HG02678 (cell line): ENCODE measurements around the gene GLG1.
"Not testable (repeated sequence)": the region's sequence is repeated elsewhere in the genome, so short reads cannot be mapped to it uniquely, and the experiment has no call there.

Experiments used
- ATAC-seq: cut with Tn5 transposase; IDR thresholded peaks from one replicate; pipeline ENCODE4 v1.9.1; 2021; ENCODE audit warnings: mild to moderate bottlenecking, moderate library complexity; ENCODE audit not compliant: unreplicated experiment

Gene GLG1

DNA sequence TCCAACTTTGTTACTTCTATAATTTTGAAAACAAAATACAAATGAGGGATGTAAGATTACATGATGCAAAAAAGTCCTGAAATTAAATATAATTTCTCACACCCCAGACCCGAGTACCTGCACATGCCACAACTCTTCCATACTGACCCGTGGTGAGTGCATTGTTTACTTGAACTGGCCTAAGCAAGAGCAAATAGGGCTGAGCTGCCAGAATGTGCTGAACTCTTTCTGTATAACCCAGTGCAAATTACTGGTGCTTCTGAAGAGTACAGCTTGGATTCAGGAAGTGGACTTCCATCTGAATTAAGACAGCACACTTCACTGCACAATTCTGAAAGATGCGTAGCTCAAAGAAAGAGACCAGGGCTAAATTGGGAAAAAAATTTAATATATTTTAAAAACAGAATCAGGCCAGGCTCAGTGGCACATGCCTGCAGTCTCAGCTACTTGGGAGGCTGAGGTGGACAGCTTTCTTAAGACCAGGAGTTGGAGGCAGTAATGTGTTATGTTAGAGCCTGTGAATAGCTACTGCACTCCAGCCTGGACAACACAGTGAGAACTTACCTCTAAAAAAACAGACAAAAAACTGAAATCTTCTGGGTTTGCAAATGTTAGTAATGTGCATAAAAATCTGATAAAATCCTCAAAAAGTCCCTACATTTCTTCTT is 63.9 kb downstream of the GLG1 start:
- not testable (repeated sequence) for ATAC-seq

GRCh38 chr16:74540663-74541062 is 66.3 kb downstream of the GLG1 start:
- ATAC-seq = not testable (repeated sequence)

DNA sequence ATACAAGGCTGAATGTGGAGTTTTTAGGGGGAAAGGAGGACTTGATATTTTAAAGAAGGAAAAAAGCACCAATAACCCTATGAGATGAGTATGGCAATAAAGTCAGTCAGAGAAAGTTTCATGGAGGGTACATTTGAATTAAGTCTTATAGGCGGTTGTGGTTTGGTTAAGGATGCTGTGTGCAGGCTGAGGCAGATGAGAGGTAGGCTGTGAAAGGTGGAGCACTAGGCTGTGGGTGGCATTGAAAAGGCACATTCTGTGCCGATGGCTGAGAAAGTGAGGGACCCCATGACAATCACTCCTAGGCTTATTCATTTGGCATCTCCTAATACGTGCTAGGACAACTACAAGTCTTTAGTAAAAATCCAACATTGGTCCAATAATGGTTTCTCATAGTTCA is 68.1 kb downstream of the GLG1 start:
- ATAC-seq = not testable (repeated sequence)

DNA sequence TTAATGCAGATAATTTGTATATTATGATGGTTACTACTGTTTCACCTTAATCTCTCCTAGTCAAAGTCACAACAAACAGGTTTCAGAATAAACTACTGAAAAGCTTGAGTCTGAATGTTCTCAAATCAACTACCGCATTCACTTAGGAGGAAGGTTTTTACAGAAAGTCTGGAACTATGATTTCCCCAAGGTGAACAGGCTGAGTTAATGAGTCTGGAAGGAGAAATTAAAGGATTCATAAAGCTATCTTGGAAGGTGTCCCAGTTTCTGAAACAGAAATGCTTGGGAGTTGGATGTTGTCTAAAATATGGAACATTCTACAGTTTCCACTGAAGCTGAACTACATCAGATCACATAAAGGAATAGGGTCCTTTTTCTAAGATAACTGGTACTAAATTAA is 69.2 kb downstream of the GLG1 start:
- not testable (repeated sequence) for ATAC-seq

DNA sequence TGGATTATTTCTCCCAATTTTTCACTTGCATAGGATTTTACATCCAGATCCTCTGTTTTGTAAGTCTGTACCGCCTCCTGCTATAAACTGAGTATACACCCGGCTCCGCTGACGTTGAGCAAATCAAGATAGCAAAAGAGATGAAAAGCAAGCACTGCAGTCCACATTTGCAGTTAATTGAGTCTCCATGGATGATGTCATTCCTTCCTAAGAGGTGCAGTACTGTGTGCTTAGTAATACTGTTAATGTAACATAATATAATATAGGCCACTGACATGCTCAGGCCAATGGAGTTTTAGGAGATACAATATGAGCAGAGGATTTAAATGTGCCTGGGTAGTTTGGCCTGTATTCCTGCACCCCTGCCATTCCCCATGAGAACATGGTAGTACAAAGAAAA is 72.3 kb downstream of the GLG1 start:
- ATAC-seq = not testable (repeated sequence)

DNA sequence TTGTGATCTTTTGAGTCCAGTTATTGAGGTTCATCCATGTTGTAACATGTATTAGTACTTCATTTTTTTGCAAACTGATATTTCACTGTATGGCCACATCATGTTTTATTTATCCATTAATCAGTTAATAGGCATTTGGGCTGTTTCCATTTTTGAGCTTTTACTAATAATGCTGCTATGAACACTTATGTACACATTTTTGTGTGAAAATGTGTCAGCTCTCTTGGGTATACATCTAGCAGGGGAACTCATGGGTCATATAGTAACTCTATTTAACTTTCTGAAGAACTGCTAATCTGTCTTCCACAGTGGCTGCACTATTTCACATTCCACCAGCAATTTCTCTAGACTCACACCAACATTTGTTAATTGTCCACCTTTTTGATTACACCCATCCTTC is 82.0 kb downstream of the GLG1 start:
- ATAC-seq = no peak

GRCh38 chr16:74524117-74524516 is 82.8 kb downstream of the GLG1 start:
- ATAC-seq = no peak

DNA sequence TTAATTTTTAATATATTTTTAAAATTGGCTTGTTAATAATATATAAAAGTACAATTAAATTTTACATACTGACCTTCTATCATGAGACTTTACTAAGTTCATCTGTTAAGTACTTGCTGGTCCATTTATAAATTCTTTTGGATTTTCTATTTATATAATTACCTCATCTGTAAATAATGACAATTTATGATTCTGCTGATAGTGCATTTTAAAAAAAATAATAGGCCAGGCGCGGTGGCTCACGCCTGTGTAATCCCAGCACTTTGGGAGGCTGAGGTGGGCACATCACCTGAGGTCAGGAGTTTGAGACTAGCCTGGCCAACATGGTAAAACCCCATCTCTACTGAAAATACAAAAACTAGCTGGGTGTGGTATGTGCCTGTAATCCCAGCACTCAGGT is 83.2 kb downstream of the GLG1 start:
- ATAC-seq = not testable (repeated sequence)

- ATAC-seq = no peak
These were observed 84.8 kb downstream of the GLG1 start for GRCh38 chr16:74522160-74522559.

GRCh38 chr16:74521691-74522090 is 85.2 kb downstream of the GLG1 start:
- ATAC-seq = no peak

GRCh38 chr16:74518934-74519333 is 88.0 kb downstream of the GLG1 start:
- not testable (repeated sequence) for ATAC-seq

DNA sequence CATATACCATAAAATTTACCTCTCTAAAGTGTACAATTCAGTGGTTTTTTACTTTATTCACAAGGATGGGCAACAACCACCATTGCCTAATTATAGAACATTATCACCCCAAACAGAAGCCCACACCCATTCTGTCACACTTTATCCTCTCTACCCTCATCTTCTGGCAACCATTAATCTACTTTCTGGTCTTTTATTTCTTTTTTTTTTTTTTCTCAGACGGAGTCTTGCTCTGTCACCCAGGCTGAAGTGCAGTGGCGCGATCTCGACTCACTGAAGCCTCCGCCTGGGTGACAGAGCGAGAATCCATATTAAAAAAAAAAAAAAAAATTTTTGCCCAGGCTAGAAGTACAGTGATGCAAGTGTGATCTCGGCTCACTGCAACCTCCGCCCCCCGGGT is 95.0 kb downstream of the GLG1 start:
- no peak for ATAC-seq

DNA sequence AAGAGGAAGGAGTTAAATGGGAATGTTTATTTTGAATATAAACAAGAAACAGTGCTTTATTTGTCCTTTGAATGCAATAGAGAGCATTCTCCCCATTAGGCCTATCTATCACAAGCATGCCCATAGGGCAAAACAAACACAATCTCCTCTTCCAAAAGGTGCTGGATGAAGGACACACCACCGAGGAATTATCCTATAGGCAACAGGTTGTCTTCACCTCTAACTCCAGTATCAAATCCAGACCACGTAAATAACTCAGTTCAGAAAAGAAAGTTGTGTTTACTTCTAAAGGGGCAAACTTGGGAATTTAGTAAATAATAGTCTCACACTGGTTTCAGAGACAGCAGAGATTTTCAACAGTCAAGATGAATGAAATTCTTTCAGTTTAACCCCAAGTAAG is 101.9 kb downstream of the GLG1 start:
- ATAC-seq = no peak

GRCh38 chr16:74503412-74503811 is 103.5 kb downstream of the GLG1 start:
- ATAC-seq = no peak

DNA sequence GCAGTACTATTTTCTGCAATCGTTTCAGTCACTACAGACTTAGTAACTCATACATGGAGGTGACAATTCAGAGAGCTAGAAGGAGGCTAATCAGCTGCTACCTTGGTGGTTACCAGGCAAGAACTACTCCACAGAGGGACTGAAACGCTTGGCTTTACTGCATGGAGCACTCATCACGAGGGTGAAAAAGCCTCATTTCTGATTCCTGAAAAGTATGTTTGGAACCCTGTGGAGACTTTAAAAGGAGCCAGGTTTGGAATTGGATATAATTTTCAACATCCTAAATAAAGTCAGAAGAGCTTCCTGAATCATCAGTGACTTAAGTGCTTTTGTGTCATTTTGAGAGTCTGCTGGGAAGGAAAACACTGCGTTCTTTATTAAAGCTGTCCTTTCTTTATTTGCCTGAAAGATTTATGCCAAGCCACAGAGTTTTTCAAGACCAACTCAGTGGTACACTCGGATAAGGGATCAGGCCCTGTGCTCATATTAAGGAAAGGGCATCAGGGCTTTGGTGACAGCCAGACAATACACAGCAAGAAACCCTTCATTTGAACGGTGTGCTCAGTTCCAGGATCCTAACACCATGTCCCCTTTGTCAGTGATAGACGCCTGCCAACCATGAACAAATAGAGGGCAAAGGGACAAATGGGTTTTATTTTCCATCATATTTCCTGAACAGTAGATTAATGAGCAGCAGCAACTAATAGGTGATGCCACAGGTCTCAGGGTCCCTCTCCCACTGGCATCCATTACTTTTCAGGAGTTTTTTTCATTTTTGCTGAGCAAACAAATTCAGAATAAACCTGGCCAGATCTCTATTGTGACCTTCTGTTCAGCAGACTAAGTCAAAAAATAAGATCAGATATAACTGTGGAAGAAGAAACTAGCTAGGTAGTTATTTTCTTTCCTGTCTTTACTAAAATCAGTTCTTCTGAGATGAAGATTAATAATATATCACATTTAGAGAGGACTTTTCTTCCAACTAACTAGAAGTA is 105.1 kb downstream of the GLG1 start:
- no peak for ATAC-seq

DNA sequence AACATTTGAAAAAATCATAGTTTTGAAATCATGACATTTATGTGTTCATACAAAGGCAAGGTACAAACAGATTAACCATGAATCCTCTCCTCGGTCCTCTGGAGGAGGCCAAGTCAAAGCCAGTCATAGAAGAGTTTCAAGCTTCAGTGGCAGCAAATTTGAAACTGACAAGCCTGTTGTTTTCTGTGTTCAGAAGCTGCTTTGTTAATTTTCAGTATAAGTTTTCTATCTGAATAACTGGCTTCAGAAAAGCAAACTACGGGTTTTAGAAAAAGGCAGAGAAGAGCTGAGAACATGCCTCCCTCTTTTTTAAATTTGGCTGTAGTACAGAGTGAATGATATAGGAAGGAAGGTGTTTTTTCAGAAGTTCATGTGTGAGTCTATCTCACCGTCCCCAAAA is 106.0 kb downstream of the GLG1 start:
- ATAC-seq = no peak

GRCh38 chr16:74499114-74499513 is 107.8 kb downstream of the GLG1 start:
- ATAC-seq = no peak

- no peak for ATAC-seq
These were observed 109.2 kb downstream of the GLG1 start for GRCh38 chr16:74497761-74498160.

- no peak for ATAC-seq
These were observed 110.9 kb downstream of the GLG1 start for GRCh38 chr16:74496054-74496453.

GRCh38 chr16:74492976-74493375 is 113.9 kb downstream of the GLG1 start:
- no peak for ATAC-seq

DNA sequence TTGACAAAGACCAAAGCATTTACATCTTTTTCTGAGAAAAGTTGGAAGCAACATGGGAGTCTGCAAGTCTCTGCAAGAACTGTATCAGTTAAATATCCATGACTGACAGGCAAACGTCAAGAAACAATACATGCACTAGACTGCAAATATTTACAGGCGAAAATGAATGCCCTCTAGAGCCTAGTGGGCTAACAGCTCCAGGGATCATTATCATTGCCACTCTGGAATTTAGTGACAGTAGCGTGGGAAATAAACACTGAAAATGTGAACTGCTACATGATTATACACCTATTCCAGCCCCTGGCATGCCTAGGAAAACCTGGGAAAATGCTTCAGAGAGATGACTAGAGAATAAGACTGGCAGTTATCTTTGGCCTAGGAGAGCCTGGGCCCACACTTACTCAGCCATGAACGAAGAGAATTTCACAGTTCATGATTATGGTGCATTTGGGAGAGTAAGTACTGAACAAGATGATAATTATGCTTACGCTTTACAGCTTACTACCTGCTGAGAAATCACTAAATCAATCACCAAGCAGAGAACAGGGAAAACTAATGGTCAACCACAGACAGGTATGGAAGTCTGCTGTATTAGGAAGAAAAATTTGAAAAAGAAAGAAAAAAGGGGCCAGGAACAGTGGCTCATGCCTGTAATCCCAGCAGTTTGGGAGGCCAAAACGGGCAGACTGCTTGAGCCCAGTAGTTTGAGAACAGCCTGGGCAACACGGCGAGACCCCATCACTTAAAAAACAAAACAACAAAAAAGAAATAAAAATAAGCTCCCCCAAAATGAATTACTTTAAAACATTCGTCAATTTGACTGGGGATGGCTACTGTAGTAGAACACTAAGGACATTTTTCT is 119.0 kb downstream of the GLG1 start:
- ATAC-seq = no peak
